ENCODE results near the gene GEN1. TPM values are rescaled to one million over a fixed set of nuclear protein-coding genes. Genes with fewer than 3 reads are reported as not detected.

The GEN1 gene
- total RNA-seq, 1 experiment from 2014 or later: 23.7 TPM

DNA sequence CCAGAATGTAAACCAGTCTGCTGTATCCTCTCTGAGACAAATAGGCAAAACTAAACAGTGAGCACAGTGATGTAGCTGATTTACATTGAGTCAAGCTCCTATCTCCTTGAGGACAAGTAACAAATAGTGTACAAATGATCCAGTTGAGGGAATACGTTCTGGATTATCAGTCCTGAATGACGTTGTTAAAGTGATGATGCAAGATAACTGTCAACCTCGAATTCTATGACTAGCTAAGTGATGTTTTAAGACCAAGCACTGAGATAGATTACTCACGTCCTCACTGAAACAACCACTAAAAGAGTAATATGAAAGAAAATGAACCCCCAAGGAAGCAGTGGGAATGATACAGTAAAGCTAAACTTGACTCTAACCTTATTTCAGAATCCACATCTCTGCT is 47.1 kb upstream of the GEN1 start (continued):
- no peak for TF ChIP-seq HMGXB4 (CRISPR knock-in tag; IDR thresholded peaks at IDR 0.05)
- no peak for TF ChIP-seq MXD4 (CRISPR knock-in tag; IDR thresholded peaks at IDR 0.05; ENCODE audit: borderline replicate concordance)
- TF ChIP-seq ZNF317 (CRISPR knock-in tag; IDR thresholded peaks at IDR 0.05; ENCODE audit: borderline replicate concordance, low read depth): no peak
- TF ChIP-seq, protein P1, sequence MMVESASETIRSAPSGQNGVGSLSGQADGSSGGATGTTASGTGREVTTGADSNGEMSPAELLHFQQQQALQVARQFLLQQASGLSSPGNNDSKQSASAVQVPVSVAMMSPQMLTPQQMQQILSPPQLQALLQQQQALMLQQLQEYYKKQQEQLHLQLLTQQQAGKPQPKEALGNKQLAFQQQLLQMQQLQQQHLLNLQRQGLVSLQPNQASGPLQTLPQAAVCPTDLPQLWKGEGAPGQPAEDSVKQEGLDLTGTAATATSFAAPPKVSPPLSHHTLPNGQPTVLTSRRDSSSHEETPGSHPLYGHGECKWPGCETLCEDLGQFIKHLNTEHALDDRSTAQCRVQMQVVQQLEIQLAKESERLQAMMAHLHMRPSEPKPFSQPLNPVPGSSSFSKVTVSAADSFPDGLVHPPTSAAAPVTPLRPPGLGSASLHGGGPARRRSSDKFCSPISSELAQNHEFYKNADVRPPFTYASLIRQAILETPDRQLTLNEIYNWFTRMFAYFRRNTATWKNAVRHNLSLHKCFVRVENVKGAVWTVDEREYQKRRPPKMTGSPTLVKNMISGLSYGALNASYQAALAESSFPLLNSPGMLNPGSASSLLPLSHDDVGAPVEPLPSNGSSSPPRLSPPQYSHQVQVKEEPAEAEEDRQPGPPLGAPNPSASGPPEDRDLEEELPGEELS (CRISPR knock-in tag; IDR thresholded peaks at IDR 0.05): no peak

- Mint-ChIP-seq H3K4me1 (no peaks in the 10 kb centered on the region), H3K4me3 (no peak overlapping the region), H3K27ac (no peak overlapping the region), H3K27me3 (ENCODE audit: low read depth) (no peaks in the 10 kb centered on the region), H3K36me3 (peaks cover 42% of the 10 kb centered on the region), H3K9me3 (no peaks in the 10 kb centered on the region)
- ChIA-PET POLR2A (no interaction called here), CTCF (interaction anchor here (1.1 to 1.2 kb wide), 2 partner anchors 12 to 38 kb away, joined by 3 to 4 read pairs; no protein-coding TSS in a partner anchor)
- ATAC-seq (no peak), DNase-seq (ENCODE audit: low spot score) (no peak)
- no peak for TF ChIP-seq FOXJ3 (CRISPR knock-in tag; IDR thresholded peaks at IDR 0.05; ENCODE audit: borderline replicate concordance)
- TF ChIP-seq AFF4 (CRISPR knock-in tag; IDR thresholded peaks at IDR 0.05; ENCODE audit: borderline replicate concordance): no peak
- TF ChIP-seq ELF4 (CRISPR knock-in tag; IDR thresholded peaks at IDR 0.05; ENCODE audit: low read depth): no peak
- TF ChIP-seq NR2C2 (CRISPR knock-in tag; IDR thresholded peaks at IDR 0.05): no peak
- no peak for TF ChIP-seq IRF2 (CRISPR knock-in tag; IDR thresholded peaks at IDR 0.05; ENCODE audit: borderline replicate concordance, low read depth)
- TF ChIP-seq TP53 (CRISPR knock-in tag; IDR thresholded peaks at IDR 0.05): no peak
- no peak for TF ChIP-seq FOXK1 (CRISPR knock-in tag; IDR thresholded peaks at IDR 0.05)
- no peak for TF ChIP-seq ZNF425 (CRISPR knock-in tag; conservative IDR thresholded peaks at IDR 0.05)
- TF ChIP-seq, protein P2, sequence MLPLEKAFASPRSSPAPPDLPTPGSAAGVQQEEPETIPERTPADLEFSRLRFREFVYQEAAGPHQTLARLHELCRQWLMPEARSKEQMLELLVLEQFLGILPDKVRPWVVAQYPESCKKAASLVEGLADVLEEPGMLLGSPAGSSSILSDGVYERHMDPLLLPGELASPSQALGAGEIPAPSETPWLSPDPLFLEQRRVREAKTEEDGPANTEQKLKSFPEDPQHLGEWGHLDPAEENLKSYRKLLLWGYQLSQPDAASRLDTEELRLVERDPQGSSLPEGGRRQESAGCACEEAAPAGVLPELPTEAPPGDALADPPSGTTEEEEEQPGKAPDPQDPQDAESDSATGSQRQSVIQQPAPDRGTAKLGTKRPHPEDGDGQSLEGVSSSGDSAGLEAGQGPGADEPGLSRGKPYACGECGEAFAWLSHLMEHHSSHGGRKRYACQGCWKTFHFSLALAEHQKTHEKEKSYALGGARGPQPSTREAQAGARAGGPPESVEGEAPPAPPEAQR (CRISPR knock-in tag; IDR thresholded peaks at IDR 0.05): no peak
- no peak for TF ChIP-seq KAT7 (CRISPR knock-in tag; IDR thresholded peaks at IDR 0.05; ENCODE audit: borderline replicate concordance)
- TF ChIP-seq, protein P3, sequence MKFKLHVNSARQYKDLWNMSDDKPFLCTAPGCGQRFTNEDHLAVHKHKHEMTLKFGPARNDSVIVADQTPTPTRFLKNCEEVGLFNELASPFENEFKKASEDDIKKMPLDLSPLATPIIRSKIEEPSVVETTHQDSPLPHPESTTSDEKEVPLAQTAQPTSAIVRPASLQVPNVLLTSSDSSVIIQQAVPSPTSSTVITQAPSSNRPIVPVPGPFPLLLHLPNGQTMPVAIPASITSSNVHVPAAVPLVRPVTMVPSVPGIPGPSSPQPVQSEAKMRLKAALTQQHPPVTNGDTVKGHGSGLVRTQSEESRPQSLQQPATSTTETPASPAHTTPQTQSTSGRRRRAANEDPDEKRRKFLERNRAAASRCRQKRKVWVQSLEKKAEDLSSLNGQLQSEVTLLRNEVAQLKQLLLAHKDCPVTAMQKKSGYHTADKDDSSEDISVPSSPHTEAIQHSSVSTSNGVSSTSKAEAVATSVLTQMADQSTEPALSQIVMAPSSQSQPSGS (CRISPR knock-in tag; IDR thresholded peaks at IDR 0.05; ENCODE audit: borderline replicate concordance, low read depth): no peak
- no peak for TF ChIP-seq ETV6 (CRISPR knock-in tag; IDR thresholded peaks at IDR 0.05)
- TF ChIP-seq, protein P4, sequence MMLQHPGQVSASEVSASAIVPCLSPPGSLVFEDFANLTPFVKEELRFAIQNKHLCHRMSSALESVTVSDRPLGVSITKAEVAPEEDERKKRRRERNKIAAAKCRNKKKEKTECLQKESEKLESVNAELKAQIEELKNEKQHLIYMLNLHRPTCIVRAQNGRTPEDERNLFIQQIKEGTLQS (CRISPR knock-in tag; conservative IDR thresholded peaks at IDR 0.05): no peak
- no peak for TF ChIP-seq ZNF232 (CRISPR knock-in tag; IDR thresholded peaks at IDR 0.05)
These were observed 45.4 kb upstream of the GEN1 start for GRCh38 chr2:17708501-17708900.

All from WTC11 (cell line).